Left ventricle myocardium inferior (tissue), 1 donor: ENCODE measurements around the gene RPS2. TPM values are rescaled to one million over a fixed set of nuclear protein-coding genes. Genes with fewer than 3 reads are reported as not detected.

Experiments used
- DNase-seq: peaks from one replicate; pipeline ENCODE4 v3.0.0-alpha.2; 2020
- H3K27ac ChIP-seq: fragments of 200-600 bp; replicated peaks from 2 replicates; pipeline ENCODE4 v1.8.0; 2021
- H3K27me3 ChIP-seq: fragments of 200-600 bp; 2 replicates; pipeline ENCODE4 v1.8.0; 2021; ENCODE audit warnings: low read depth
- H3K36me3 ChIP-seq: fragments of 200-600 bp; 2 replicates; pipeline ENCODE4 v1.8.0; 2021
- H3K4me1 ChIP-seq: fragments of 200-600 bp; 2 replicates; pipeline ENCODE4 v1.8.0; 2021
- H3K4me3 ChIP-seq: fragments of 200-600 bp; 2 replicates; pipeline ENCODE4 v1.8.0; 2021; ENCODE audit warnings: mild to moderate bottlenecking, moderate library complexity
- H3K9me3 ChIP-seq: fragments of 200-600 bp; replicated peaks from 2 replicates; pipeline ENCODE4 v1.8.0; 2021
- intact Hi-C: fragments of 100-400 bp; cut with micrococcal nuclease; formaldehyde crosslinking; loops from one replicate; pipeline ENCODE4 v1.11.0; 2022
- total RNA-seq: library from RNA; stranded (reverse); fragmentation: NEBNext Ultra II Directional; extraction: Animal tissue kit (Norgen Biotek cat#: 25700); gene quantifications from one replicate; pipeline ENCODE4 v1.2.1, GENCODE V29; 2021
- TF ChIP-seq, protein P1 (sequence below): fragments of 200-600 bp; IDR thresholded peaks from 2 replicates; pipeline ENCODE4 v1.8.0; 2021; ENCODE audit warnings: antibody characterized with exemption, mild to moderate bottlenecking, borderline replicate concordance
- donor health status: DM: no; HTN: yes; CAD: no; lungs with severe emphysema.

RPS2 gene
- total RNA-seq, 1 donor from 2014 or later, result 753 TPM

DNA sequence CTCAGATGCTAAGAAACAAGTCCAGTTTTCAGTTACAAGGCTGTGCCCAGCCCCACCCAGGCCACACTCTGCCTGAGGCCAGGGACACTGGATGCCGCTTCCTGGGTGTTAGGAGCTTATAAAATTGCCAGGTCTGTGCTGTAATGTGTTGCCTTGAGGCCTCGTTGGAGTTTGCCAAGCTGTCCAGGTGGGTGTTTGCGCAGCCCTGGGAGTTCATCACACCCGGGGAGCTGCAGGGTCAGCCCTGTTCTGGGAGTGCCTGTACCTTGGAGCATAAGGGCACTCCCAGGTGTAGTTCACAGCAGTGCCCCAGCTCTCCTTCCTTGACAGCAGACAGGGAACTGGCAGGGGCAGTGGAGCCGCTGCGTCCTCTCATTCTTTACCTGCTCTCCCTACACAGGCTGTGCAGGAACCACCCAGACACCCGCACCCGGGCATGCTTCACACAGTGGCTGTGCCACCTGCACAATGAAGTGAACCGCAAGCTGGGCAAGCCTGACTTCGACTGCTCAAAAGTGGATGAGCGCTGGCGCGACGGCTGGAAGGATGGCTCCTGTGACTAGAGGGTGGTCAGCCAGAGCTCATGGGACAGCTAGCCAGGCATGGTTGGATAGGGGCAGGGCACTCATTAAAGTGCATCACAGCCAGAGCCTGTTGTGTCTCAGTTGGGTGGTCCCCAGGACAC lies 21.0 kb upstream of the RPS2 start:
- Histone ChIP-seq H3K27me3 (peaks cover 58% of the 10 kb centered on the region), H3K36me3 (peaks cover 21% of the 10 kb centered on the region), H3K27ac (no peak overlapping the region), H3K4me1 (peaks cover 43% of the 10 kb centered on the region), H3K9me3 (no peaks in the 10 kb centered on the region), H3K4me3 (peak overlapping the region; percentile 88)
- intact Hi-C loops, result no loop called here
- TF ChIP-seq, protein P1, sequence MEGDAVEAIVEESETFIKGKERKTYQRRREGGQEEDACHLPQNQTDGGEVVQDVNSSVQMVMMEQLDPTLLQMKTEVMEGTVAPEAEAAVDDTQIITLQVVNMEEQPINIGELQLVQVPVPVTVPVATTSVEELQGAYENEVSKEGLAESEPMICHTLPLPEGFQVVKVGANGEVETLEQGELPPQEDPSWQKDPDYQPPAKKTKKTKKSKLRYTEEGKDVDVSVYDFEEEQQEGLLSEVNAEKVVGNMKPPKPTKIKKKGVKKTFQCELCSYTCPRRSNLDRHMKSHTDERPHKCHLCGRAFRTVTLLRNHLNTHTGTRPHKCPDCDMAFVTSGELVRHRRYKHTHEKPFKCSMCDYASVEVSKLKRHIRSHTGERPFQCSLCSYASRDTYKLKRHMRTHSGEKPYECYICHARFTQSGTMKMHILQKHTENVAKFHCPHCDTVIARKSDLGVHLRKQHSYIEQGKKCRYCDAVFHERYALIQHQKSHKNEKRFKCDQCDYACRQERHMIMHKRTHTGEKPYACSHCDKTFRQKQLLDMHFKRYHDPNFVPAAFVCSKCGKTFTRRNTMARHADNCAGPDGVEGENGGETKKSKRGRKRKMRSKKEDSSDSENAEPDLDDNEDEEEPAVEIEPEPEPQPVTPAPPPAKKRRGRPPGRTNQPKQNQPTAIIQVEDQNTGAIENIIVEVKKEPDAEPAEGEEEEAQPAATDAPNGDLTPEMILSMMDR, result no peak
- no peak for DNase-seq

DNA sequence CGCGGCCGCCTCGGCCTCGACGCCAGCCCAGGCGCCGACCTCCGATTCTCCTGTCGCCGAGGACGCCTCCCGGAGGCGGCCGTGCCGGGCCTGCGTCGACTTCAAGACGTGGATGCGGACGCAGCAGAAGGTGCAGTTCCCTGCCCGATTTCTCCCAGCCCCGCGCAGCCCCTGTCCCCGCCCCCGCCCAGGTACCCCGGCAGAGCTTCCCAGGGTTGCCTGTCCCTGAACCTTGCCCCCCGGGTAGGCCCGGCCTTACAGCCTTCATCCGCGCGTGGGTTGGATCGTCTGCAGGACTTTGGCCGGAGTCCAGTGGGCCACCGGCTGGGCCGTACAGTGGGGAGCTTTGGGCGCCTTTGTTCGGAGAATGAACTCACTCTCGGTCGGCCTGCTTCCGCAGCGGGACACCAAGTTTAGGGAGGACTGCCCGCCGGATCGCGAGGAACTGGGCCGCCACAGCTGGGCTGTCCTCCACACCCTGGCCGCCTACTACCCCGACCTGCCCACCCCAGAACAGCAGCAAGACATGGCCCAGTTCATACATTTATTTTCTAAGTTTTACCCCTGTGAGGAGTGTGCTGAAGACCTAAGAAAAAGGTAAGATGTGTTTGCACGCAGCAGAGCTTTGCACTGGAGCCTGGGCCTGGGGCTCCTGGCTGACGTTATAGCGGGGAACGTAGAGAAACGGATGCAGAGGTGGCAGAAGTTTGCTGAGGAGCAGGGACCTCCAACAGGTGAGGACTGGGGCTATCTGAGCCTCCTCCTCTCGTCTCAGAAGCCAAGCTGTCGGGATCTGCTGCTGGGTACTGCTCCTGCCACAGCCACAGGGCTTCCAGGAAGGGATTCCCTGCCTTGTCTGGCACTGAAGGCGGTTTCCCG lies 20.0 kb upstream of the RPS2 start:
- DNase-seq, result no peak
- intact Hi-C loops, result no loop called here
- Histone ChIP-seq H3K9me3 (no peaks in the 10 kb centered on the region), H3K36me3 (peaks cover 21% of the 10 kb centered on the region), H3K4me3 (peak overlapping the region; percentile 88), H3K4me1 (peaks cover 45% of the 10 kb centered on the region), H3K27ac (peak overlapping the region; percentile 88), H3K27me3 (peaks cover 58% of the 10 kb centered on the region)
- TF ChIP-seq, protein P1, result no peak

DNA sequence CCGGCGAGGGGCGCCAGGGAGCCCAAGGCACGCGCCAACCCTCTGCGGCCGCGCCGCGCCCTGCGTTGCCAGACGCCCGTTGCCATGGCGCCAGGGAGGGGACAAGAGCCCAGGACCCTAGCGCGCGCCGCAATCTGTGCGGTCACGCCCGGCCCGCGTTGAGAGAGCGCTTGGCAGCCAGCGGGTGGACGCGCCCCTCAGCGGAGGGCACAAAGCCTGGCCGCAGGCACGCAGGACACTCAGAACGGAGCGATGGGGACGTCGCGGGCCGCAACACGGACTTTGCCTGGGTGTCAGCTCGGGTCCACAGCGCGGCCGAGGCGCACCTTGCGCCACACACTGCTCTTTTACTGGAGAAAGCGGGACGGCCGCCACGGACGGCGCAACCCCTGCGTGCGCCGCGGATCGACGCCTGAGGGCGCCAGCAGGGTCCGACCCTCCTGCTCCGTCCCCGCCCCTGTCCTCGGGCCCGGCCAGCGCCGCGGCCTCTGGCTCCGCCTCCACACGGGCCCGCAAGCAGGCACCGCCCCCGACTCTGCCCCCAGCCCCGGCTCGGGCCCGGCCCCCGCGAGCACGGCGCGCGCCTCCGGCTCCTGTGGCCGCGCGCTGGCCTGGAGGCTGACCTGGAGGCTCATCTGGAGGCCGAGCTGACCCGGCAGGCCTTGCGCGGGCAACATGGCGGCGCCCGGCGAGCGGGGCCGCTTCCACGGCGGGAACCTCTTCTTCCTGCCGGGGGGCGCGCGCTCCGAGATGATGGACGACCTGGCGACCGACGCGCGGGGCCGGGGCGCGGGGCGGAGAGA lies 19.1 kb upstream of the RPS2 start, which contains the start of gene GFER:
TSS of gene GFER (plus strand) at position 650 of the 803 bp plus-strand sequence. CDS start at position 676, 26 bp downstream.
- H3K4me1 ChIP-seq, result peaks cover 49% of the 10 kb centered on the region
- H3K27ac ChIP-seq, result peak within 1 kb of the TSS; percentile 88
- peak within 1 kb of the TSS; percentile 88 for H3K4me3 ChIP-seq
- intact Hi-C loops, result no loop called here
- TF ChIP-seq, protein P1, result peak; percentile 60
- H3K36me3 ChIP-seq, result peaks cover 26% of the 10 kb centered on the region
- H3K27me3 ChIP-seq, result peaks cover 58% of the 10 kb centered on the region
- H3K9me3 ChIP-seq, result no peaks in the 10 kb centered on the region
- DNase-seq, result peak; percentile 92

DNA sequence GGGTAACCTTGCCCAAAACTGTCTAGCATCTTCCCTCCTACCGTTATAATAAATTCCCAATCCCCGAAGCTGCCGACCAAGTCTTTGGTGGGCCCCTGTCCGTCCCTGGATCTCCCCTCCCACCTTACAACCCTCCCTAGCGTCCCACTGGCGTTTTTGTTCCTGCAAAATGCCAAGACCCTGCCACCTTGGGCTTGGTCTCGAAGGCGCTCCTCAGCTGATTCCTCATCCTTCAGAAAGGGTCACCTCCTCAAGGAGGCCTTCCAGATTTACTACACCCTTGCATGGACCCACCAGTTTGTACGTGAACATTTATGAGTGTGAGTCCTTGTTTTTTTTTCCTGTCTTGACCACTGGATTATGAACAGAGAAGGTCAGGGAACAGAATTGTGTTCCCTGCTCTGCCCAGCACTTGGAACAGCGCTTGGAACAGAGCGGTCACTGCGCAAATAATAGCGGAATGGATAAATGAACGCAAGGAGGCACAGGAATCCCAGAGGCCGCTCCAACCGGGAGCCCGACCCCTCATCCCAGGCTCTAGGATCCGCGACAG lies 18.4 kb upstream of the RPS2 start:
- TF ChIP-seq, protein P1, result no peak
- no peak for DNase-seq
- Histone ChIP-seq H3K4me3 (peak overlapping the region; percentile 88), H3K4me1 (peaks cover 50% of the 10 kb centered on the region), H3K36me3 (peaks cover 33% of the 10 kb centered on the region), H3K27me3 (peaks cover 59% of the 10 kb centered on the region), H3K27ac (peak overlapping the region; percentile 88), H3K9me3 (no peaks in the 10 kb centered on the region)
- intact Hi-C loops, result no loop called here

DNA sequence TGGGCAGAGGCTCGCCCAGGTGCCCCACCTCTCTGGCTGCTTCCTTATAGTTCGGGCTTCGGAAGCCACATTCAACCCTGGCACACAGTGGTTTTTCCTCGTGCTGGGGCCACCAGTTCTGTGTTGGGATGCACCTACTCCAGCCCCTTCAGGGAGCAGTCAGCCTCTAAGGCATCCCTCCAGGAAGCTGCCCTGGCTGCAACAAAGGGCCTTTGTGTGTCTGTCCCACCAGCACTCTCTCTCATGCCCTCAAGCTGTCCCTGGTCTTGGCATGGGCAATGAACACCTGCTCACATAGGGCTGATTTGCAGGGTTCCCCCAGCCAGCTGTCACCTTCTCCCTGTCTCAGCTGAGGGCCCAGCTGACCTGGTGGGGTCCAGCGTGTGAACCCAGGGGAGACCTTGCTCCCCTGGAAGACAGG lies 17.4 kb upstream of the RPS2 start:
- Histone ChIP-seq H3K4me1 (peaks cover 50% of the 10 kb centered on the region), H3K27ac (no peak overlapping the region), H3K9me3 (no peaks in the 10 kb centered on the region), H3K4me3 (no peak overlapping the region), H3K27me3 (peaks cover 62% of the 10 kb centered on the region), H3K36me3 (peaks cover 40% of the 10 kb centered on the region)
- TF ChIP-seq, protein P1, result no peak
- DNase-seq, result no peak
- intact Hi-C loops, result no loop called here
